T47D (cell line): ENCODE results near the gene PSMA1.
A peak's percentile ranks its signal among the peaks of the same experiment; 100 is the strongest.
"Not testable (repeated sequence)": the region's sequence is repeated elsewhere in the genome, so short reads cannot be mapped to it uniquely, and the experiment has no call there.

Experiments used
- DNase-seq, 2 experiments: peaks; one replicate each; pipeline versions ENCODE4 v3.0.0 to v3.0.0-alpha.2; 2011 to 2012; ENCODE audit warnings: low read depth in 1 of 2, low spot score in 1 of 2
- JUND ChIP-seq: IDR thresholded peaks from 2 replicates; pipeline ENCODE4 v1.6.1; 2012; ENCODE audit warnings: low read depth
- in situ Hi-C: cut with HindIII; loops from 2 replicates; pipeline ENCODE4 v1.10.0; 2016; ENCODE audit warnings: low sequenced_read_pairs, low pct_unique_long_range_greater_than_20kb

PSMA1 gene

DNA sequence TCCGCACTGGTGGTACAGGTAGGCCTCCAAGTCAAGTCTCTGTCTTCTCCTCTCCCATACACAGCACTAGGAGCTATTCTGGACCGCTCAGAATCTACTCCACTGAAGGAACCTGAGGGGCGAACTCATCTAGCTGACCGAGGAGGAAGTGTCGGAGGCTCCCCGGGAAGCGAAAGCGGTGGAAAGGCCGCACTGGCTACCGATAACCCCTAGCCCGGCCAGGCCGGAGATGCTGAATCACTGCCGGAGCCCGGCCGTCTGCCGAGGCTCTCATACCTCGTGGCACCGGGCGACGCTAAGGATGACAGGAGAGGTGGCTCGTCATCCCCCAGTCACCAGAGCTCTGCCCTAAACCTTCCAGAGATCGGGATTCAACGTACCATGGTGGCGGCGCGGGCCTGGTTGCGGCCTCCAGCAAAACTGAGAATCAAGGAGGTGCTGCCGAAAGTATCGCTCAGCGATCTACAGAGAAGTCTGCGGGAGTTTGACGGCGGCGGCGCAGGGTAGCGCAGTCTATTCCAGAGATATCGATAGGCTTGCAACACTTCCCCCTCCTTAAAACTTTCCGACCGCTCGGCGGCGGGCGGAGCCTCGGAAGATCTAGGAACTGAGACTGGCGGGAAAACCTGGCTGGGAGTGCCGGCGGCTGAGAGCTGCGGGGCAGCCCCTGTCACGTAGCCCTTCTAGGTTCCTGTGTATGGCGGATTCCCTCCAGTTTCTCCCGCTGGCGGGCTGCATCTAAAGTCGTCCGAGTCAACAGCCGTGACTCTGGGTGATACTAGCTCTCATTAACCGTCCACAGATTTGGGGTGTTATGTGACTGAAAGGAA is at the start of gene PSMA1:
PSMA1 (minus strand) TSS at position 470 of the 830 bp plus-strand sequence; CDS start at position 383, 87 bp downstream.
- no peak for TF ChIP-seq JUND
- in situ Hi-C loops, result no loop called here
- DNase-seq, result peak; percentile 35 to 93

DNA sequence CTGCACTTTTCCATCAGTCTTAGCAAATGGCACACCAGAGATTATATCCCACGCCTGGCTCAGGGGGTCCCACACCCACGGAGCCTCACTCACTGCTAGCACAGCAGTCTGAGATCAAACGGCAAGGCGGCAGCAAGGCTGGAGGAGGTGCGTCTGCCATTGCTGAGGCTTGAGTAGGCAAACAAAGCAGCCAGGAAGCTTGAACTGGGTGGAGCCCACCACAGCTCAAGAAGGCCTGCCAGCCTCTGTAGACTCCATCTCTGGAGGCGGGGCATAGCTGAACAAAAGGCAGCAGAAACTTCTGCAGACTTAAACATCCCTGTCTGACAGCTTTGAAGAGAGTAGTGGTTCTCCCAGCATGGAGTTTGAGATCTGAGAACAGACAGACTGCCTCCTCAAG is 49.3 kb upstream of the PSMA1 start:
- DNase-seq, in situ Hi-C loops: not testable (repeated sequence)

DNA sequence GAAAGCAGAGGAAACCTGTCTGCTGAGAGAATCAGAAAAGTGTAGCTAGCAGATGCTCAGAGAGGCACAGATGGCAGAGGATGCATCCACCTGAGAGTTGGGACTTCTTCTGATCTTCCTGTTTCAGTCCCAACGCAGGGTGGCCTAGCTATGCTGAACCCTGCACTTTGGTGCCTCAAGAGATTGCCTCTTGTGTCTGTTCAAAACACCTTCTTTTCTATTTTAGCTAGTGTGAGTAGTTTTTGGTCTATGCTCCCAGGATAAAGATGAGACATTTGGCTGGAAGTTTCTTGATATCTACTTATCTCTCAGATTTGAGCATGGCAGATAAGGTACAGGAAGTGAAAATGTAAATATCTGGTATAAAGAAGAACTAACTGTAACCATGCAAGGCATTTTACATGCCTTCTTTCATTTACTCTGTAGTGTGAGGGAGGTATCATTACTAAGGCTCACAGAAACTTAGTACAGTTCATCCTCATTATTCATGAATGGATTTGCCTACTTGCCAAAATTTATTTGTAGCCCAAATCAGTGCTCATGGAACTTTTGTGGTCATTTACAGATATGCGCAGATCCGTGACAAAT is 47.0 kb upstream of the PSMA1 start:
- in situ Hi-C loops, result no loop called here
- DNase-seq, result no peak
- no peak for TF ChIP-seq JUND

DNA sequence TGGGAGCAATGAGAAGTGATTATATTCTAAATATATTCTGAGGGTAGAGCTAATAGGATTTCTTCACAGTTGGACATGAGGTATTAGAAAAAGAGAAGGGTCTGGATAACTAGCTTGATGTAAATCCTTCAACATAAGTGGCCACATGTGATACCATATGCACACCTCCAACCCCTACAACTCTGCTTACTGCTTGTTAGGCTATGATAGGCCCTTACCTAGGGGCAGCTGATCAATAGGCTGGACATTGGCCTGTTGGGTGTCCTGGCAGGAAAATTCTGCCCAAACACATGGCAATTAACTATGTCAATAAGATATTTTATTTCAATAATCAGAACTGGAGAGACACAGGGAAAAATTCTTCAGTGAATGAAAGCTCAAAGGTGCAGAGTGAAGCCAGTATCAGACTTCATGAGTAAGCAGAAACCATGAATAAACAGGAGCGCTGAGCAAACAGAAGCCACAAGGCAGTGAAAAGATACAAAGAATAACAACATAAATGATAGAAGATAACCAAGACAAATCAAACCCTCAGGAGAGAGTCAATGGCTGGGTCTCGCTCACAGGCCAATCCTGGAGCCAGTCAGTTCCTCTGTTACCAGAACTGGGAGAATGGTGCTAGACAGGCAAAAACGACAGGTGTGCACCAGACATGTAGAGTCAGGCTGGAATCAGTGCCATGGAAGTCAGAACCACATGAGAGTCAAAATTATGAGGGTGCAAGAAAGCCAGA is 46.3 kb upstream of the PSMA1 start:
- no peak for TF ChIP-seq JUND
- in situ Hi-C loops, result no loop called here
- DNase-seq, result no peak

- no peak for DNase-seq
- in situ Hi-C loops, result no loop called here
- TF ChIP-seq JUND, result no peak
These were observed 45.7 kb upstream of the PSMA1 start for GRCh38 chr11:14565845-14566244.

DNA sequence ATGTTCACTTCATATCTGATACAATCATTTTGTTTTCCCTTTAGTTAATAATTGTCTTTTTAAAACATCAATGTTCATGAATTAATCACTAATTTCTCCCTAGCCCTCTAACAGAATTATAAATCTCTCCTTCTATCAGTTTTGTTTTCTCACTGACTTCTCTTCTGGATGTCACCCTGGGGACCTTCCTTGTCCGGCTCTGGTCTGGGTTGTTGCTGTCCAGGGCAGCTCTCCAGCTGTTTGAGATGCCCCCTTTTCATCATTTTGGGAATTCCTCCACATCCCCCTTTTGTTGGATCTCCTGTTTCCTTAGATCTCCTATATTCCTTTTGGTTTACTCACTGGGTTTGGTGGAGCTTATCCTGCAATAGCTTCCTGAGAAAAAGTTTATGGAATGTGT is 35.6 kb upstream of the PSMA1 start:
- no peak for DNase-seq
- no peak for TF ChIP-seq JUND
- in situ Hi-C loops, result no loop called here

DNA sequence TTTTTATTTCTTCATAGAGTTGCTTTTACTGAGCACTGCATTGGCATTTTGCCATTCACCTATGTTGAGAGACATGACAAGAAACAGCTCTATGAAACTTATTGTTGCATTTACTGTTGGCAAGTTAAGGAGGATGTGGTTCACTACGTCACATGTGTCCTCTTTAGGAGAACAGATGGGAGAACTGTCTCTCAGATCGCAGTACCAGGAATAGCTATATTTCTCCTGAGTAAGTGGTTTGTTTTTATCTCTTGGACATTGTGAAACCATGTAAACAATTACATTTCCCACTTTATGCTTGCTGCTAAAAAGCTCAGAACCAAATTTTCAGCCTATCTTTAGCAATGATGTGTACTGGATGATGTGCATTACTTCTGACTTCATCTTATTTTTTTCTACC is 34.8 kb upstream of the PSMA1 start:
- no peak for DNase-seq
- in situ Hi-C loops, result no loop called here
- no peak for TF ChIP-seq JUND

- no peak for DNase-seq
- in situ Hi-C loops, result no loop called here
- TF ChIP-seq JUND, result no peak
These were observed 31.9 kb upstream of the PSMA1 start for GRCh38 chr11:14552089-14552488.

DNA sequence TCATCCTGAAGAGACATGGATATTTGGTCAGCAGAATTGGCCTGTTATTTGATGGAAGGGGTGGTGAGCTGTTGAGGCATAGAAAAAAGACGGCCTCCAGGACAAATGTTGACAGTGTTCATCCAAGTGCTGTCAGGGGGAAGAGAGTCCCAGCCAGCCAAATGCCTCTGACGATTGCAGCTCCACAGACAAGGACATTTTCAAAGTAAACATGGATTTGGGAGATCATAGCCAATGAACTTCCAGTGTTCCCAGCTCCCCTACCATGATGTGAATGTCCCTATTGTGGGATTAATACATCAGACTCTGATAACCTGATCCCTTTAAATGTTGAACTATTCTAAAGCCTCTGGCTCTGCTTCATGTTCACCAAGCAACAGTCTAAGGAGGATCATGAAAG is 31.2 kb upstream of the PSMA1 start:
- in situ Hi-C loops, result no loop called here
- TF ChIP-seq JUND, result no peak
- no peak for DNase-seq

- TF ChIP-seq JUND, result no peak
- DNase-seq, result no peak
- in situ Hi-C loops, result no loop called here
These were observed 29.7 kb upstream of the PSMA1 start for GRCh38 chr11:14549891-14550290.

- TF ChIP-seq JUND, result no peak
- DNase-seq, result no peak
- in situ Hi-C loops, result no loop called here
These were observed 27.3 kb upstream of the PSMA1 start for GRCh38 chr11:14547440-14547839.

GRCh38 chr11:14546672-14547071 is 26.5 kb upstream of the PSMA1 start:
- no peak for TF ChIP-seq JUND
- no peak for DNase-seq
- in situ Hi-C loops, result no loop called here

- DNase-seq, result no peak
- in situ Hi-C loops, result no loop called here
- no peak for TF ChIP-seq JUND
These were observed 24.4 kb upstream of the PSMA1 start for GRCh38 chr11:14544611-14545010.
